Testis (tissue), 3 donors: Measurements from ENCODE around the gene HYAL4. TPM values are rescaled to one million over a fixed set of nuclear protein-coding genes. Genes with fewer than 3 reads are reported as not detected.
"Not testable (repeated sequence)": the region's sequence is repeated elsewhere in the genome, so short reads cannot be mapped to it uniquely, and the experiment has no call there.

Source experiments
- DNase-seq: peaks from one replicate; pipeline ENCODE4 v3.0.0-alpha.2; 2019
- H3K27ac ChIP-seq, 2 donors: fragments of 200-600 bp; sonication (generic); one replicate each; pipeline ENCODE4 v1.5.1; 2019
- H3K27me3 ChIP-seq: fragments of 200-600 bp; sonication (generic); one replicate; pipeline ENCODE4 v1.5.1; 2019
- H3K36me3 ChIP-seq: fragments of 200-600 bp; sonication (generic); one replicate; pipeline ENCODE4 v1.5.1; 2017; ENCODE audit warnings: low read depth; ENCODE audit errors: missing control alignments
- H3K4me1 ChIP-seq: fragments of 200-600 bp; sonication (generic); one replicate; pipeline ENCODE4 v1.5.1; 2019
- H3K4me3 ChIP-seq, 2 donors: fragments of 200-600 bp; sonication (generic); one replicate each; pipeline ENCODE4 v1.5.1; 2017 to 2019
- H3K9me3 ChIP-seq: fragments of 200-600 bp; sonication (generic); one replicate; pipeline ENCODE4 v1.5.1; 2017
- POLR2A ChIP-seq: fragments of 450-650 bp; IDR thresholded peaks from one replicate; pipeline ENCODE4 v1.6.1; 2017; ENCODE audit warnings: antibody characterized with exemption, mild to moderate bottlenecking, moderate library complexity
- WGBS, 2 donors: methylation state at CpG; one replicate each; pipeline ENCODE4 v1.1.5; 2018; 5-methylcytosine and 5-hydroxymethylcytosine counted together
- intact Hi-C: fragments of 100-400 bp; cut with DNase I; formaldehyde crosslinking; loops from one replicate; pipeline ENCODE4 v1.15.1; 2023; ENCODE audit warnings: low total_unique reads
- polyA plus RNA-seq: library from polyadenylated mRNA; stranded (reverse); fragments of 350-450 nt; fragmentation: Illumina TruSeq; extraction: RNeasy Lipid Tissue Mini Kit (QIAGEN cat#74804); gene quantifications from one replicate; pipeline ENCODE4 v1.2.3, GENCODE V29; 2014; ENCODE audit warnings: low read depth, low replicate concordance; ENCODE audit not compliant: insufficient read depth
- total RNA-seq, 2 donors: library from RNA; depleted of rRNA; stranded (reverse); fragments of >200 nt; gene quantifications; one replicate each; pipeline ENCODE4 v1.2.3, GENCODE V29; 2016
- TF ChIP-seq, protein P1 (sequence below), 3 experiments: fragments of 450-650 bp in 2 of 3; fragments of 200-600 bp in 1 of 3; sonication (generic) in 1 of 3; IDR thresholded peaks; one replicate each; pipeline ENCODE4 v1.5.1; 2016 to 2019; ENCODE audit warnings: antibody characterized with exemption in 3 of 3, mild to moderate bottlenecking in 2 of 3, moderate library complexity in 1 of 3

HYAL4 gene
- total and polyA plus RNA-seq, 3 donors from 2014 or later: 2.4 to 6.8 (median 3.6) TPM

DNA sequence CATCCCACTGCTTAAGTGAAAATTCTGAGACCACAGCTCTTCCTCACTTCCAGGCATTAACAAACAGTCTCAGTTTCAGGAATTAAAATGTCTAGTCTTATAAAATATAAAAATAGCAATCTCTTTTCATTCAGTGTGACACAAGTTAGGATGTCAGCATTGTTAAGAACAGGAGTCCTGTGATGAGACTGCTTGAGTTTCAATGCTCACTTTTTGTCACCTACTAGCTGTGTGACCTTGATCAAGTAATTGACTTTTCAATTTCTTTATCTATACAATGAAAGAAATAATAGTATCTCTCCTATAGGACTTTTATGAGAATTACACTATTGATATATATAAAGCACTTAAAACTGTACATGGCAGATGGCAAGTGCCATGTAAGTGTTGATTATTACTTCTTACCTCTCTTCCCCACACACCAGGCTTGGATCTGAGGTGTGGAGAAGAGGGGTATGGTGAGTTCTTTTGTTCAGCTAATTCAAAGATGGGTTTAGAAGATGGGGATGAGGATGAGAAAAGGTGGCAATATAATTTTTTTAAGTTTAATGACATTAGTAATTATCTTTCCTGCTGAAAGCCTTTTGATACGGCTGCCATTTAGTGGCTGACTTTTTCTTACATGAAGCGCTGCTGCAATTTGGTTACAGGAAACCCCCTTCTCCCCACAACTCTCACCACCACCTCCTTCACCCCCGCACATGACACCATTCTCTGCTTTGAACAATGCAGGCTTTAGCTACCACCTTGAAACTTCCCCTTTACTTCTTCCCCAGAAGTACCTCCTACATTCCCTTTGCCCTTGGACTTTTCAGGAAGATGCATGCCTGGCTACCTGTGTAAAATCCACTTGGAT is 20.8 kb upstream of the HYAL4 start:
- 87 to 95% methylated on average over 3 of the region's 3 CpGs for WGBS, 2 donors

DNA sequence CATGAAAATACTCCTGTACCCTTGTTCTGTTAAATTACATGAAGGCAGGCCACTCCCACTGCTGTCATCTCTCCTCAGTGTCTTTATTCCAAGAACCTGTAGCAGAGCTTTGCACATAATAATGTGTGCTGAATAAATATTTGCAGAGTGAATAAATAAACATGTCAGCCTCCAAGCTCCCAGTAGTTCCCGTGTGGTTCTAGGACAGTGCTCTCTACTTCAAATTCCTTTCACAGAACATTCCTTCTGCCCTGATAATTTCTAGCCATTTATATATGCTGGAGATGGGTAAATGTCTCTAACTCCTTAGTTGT is 20.3 kb upstream of the HYAL4 start:
- intact Hi-C loops: no loop called here
- Histone ChIP-seq H3K9me3 (no peaks in the 10 kb centered on the region), H3K36me3 (no peaks in the 10 kb centered on the region), H3K27ac (no peak overlapping the region), H3K4me3 (no peak overlapping the region), H3K4me1 (no peaks in the 10 kb centered on the region), H3K27me3 (no peaks in the 10 kb centered on the region)
- TF ChIP-seq, protein P1, sequence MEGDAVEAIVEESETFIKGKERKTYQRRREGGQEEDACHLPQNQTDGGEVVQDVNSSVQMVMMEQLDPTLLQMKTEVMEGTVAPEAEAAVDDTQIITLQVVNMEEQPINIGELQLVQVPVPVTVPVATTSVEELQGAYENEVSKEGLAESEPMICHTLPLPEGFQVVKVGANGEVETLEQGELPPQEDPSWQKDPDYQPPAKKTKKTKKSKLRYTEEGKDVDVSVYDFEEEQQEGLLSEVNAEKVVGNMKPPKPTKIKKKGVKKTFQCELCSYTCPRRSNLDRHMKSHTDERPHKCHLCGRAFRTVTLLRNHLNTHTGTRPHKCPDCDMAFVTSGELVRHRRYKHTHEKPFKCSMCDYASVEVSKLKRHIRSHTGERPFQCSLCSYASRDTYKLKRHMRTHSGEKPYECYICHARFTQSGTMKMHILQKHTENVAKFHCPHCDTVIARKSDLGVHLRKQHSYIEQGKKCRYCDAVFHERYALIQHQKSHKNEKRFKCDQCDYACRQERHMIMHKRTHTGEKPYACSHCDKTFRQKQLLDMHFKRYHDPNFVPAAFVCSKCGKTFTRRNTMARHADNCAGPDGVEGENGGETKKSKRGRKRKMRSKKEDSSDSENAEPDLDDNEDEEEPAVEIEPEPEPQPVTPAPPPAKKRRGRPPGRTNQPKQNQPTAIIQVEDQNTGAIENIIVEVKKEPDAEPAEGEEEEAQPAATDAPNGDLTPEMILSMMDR (IDR thresholded peaks at IDR 0.05): no peak
- TF ChIP-seq POLR2A: no peak
- WGBS, 2 donors: 50 to 72% methylated on average over 1 of the region's 1 CpG
- no peak for DNase-seq

More for the DNA sequence above, 20.8 kb upstream of the HYAL4 start:
- Histone ChIP-seq H3K4me1 (no peaks in the 10 kb centered on the region), H3K36me3 (no peaks in the 10 kb centered on the region), H3K9me3 (no peaks in the 10 kb centered on the region), H3K4me3 (no peak overlapping the region), H3K27ac (no peak overlapping the region), H3K27me3 (no peaks in the 10 kb centered on the region)
- intact Hi-C loops: no loop called here
- TF ChIP-seq POLR2A: no peak
- TF ChIP-seq, protein P1 (IDR thresholded peaks at IDR 0.05): no peak
- no peak for DNase-seq

DNA sequence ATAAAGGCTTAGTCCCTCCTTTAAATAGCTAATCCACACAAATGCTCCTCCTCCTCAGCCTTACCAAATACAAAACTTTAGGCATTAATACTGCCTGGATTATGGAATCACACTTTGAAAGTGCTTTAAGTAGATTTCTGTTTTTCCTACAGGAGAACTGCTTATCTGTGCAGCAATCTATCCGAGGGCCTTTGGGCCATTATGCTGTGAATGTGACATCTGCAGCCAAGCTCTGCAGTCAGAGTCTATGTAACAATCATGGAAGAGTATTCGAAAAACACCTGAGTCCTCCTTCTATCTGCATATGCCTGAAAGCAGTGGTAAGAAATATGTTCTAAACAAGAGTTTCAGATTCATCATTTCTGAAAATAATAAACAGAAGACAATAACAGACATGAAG is 16.2 kb upstream of the HYAL4 start:
- intact Hi-C loops: no loop called here
- H3K27ac ChIP-seq: no peak overlapping the region
- no peaks in the 10 kb centered on the region for H3K9me3 ChIP-seq
- 67 to 80% methylated on average over 2 of the region's 2 CpGs for WGBS, 2 donors
- TF ChIP-seq POLR2A: no peak
- no peaks in the 10 kb centered on the region for H3K4me1 ChIP-seq
- H3K4me3 ChIP-seq: no peak overlapping the region
- DNase-seq: no peak
- no peaks in the 10 kb centered on the region for H3K27me3 ChIP-seq
- no peaks in the 10 kb centered on the region for H3K36me3 ChIP-seq

DNA sequence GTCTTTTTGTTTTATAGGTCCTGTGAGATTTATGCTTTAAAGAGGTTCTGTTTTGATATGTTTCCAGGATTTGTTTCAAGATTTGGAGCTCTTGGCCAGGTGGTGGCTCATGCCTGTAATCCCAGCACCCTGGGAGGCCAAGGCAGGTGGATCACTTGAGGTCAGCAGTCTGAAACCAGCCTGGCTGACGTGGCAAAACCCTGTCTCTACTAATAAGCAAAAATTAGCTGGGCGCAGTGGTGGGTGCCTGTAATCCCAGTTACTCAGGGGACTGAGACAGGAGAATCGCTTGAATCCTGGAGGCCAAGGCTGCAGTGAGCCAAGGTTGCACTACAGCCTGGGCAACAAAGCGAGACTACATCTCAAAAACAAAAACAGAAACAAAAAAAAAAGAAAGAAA is 8.3 kb upstream of the HYAL4 start:
- Histone ChIP-seq H3K4me3 (no peak overlapping the region), H3K27me3 (no peaks in the 10 kb centered on the region), H3K36me3 (no peaks in the 10 kb centered on the region), H3K4me1 (no peaks in the 10 kb centered on the region), H3K27ac (no peak overlapping the region), H3K9me3 (no peaks in the 10 kb centered on the region)
- no peak for DNase-seq
- WGBS, 2 donors: 95 to 98% methylated on average over 4 of the region's 4 CpGs
- intact Hi-C loops: no loop called here
- TF ChIP-seq POLR2A: no peak
- TF ChIP-seq, protein P1 (IDR thresholded peaks at IDR 0.05): no peak

DNA sequence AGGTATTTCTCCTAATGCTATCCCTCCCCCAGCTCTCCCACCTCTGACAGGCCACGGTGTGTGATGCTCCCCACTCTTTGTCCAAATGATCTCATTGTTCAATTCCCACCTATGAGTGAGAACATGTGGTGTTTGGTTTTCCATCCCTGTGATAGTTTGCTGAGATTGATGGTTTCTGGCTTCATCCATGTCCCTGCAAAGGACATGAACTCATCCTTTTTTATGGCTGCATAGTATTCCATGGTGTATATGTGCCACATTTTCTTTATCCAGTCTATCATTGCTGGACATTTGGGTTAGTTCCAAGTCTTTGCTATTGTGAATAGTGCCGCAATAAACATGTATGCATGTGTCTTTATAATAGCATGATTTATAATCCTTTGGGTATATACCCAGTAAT is 5.9 kb upstream of the HYAL4 start:
- H3K27ac ChIP-seq, H3K4me1 ChIP-seq, H3K36me3 ChIP-seq, H3K9me3 ChIP-seq, H3K27me3 ChIP-seq, intact Hi-C loops, DNase-seq, H3K4me3 ChIP-seq: not testable (repeated sequence)
- 90 to 93% methylated on average over 2 of the region's 2 CpGs for WGBS, 2 donors

DNA sequence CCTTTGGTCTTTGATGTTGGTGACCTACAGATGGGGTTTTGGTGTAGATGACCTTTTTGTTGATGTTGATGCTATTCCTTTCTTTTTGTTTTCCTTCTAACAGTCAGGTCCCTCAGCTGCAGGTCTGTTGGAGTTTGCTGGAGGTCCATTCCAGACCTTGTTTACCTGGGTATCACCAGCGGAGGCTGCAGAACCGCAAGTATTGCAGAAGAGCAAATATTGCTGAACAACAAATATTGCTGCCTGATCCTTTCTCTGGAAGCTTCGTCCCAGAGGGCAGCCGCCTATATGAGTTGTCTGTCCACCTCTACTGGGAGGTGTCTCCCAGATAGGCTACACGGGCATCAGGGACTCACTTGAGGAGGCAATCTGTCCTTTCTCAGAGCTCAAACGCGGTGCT is 827 bp upstream of the HYAL4 start:
- H3K4me3 ChIP-seq, H3K27ac ChIP-seq, intact Hi-C loops, H3K36me3 ChIP-seq, H3K9me3 ChIP-seq, H3K27me3 ChIP-seq, H3K4me1 ChIP-seq, DNase-seq: not testable (repeated sequence)
- WGBS, 2 donors: 92 to 96% methylated on average over 4 to 7 of the region's 7 CpGs
